ENCODE measurements around the gene SDK1.

SDK1 gene

GRCh38 chr7:3277604-3278572 lies 23.2 kb upstream of the SDK1 start:
- H3K4me3 ChIP-seq (ENCODE audit: low read depth, low read length) = no peak overlapping the region
- no peak for TF ChIP-seq CTCF (IDR thresholded peaks at IDR 0.05; ENCODE audit: insufficient read depth, low read depth, low read length, missing control alignments)
- DNase-seq (ENCODE audit: low read depth) = no peak

GRCh38 chr7:3279147-3279818 lies 21.8 kb upstream of the SDK1 start:
- no peak for DNase-seq (ENCODE audit: low read depth)
- no peak overlapping the region for H3K4me3 ChIP-seq (ENCODE audit: low read depth, low read length)

GRCh38 chr7:3280445-3280844 lies 20.6 kb upstream of the SDK1 start:
- H3K4me3 ChIP-seq (ENCODE audit: low read depth, low read length) = no peak overlapping the region
- TF ChIP-seq CTCF (IDR thresholded peaks at IDR 0.05; ENCODE audit: insufficient read depth, low read depth, low read length, missing control alignments) = no peak
- no peak for DNase-seq (ENCODE audit: low read depth)

More at GRCh38 chr7:3279147-3279818, 21.8 kb upstream of the SDK1 start:
- TF ChIP-seq CTCF (IDR thresholded peaks at IDR 0.05; ENCODE audit: insufficient read depth, low read depth, low read length, missing control alignments) = no peak

- H3K4me3 ChIP-seq (ENCODE audit: low read depth, low read length) = no peak overlapping the region
- TF ChIP-seq CTCF (IDR thresholded peaks at IDR 0.05; ENCODE audit: insufficient read depth, low read depth, low read length, missing control alignments) = no peak
- DNase-seq (ENCODE audit: low read depth) = no peak
Observed at GRCh38 chr7:3280946-3281656, 20.0 kb upstream of the SDK1 start.

- no peak for DNase-seq (ENCODE audit: low read depth)
- H3K4me3 ChIP-seq (ENCODE audit: low read depth, low read length) = no peak overlapping the region
- TF ChIP-seq CTCF (IDR thresholded peaks at IDR 0.05; ENCODE audit: insufficient read depth, low read depth, low read length, missing control alignments) = no peak
Observed at GRCh38 chr7:3282457-3282856, 18.6 kb upstream of the SDK1 start.

- no peak for DNase-seq (ENCODE audit: low read depth)
- H3K4me3 ChIP-seq (ENCODE audit: low read depth, low read length) = no peak overlapping the region
- TF ChIP-seq CTCF (IDR thresholded peaks at IDR 0.05; ENCODE audit: insufficient read depth, low read depth, low read length, missing control alignments) = no peak
Observed at GRCh38 chr7:3283130-3283704, 17.8 kb upstream of the SDK1 start.
